ENCODE data around the gene MPND.

The MPND gene

DNA sequence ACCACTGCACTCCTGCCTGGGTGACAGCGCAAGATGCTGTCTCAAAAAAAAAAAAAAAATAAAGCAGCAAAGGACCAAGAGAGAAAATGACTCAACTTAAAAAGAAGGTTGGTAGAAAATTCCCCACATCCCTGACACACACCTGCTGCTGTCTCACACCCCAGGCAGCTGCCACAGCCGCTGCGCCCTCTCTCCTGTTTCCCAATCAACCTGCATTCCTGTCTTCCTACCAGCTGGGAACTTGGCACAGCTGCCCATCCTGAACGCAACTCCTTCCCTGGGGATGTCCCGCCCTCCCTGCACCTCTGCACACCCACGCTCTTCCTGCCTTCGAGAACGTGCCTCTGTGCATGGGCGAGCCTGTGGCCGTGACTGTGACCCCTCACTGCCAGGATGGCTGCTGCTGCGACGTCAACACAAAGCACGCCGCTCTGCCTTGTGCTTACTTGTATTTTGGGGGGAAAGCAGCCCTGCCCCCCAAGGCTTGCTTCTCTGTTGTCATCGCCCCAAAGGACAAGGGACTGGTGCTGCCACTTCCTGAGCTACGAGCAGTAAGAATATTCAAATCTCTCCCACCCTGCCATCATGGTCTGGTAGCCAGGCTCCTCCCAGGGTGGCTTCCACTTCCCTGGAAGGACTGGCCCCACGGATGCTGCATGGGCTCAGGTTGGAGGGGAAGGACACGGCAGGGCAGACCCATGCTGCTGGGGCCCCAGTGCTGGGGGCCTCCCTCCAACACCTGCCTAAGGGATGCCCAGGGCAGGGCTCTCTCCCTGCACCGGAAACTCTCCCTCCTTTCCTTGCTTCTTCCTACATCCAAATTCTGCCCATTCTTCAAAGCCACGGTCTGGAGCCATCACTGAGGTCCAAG lies 36.3 kb downstream of the MPND start:
- DNase-seq (ENCODE audit: low read depth in 2 of 2): no peak

DNA sequence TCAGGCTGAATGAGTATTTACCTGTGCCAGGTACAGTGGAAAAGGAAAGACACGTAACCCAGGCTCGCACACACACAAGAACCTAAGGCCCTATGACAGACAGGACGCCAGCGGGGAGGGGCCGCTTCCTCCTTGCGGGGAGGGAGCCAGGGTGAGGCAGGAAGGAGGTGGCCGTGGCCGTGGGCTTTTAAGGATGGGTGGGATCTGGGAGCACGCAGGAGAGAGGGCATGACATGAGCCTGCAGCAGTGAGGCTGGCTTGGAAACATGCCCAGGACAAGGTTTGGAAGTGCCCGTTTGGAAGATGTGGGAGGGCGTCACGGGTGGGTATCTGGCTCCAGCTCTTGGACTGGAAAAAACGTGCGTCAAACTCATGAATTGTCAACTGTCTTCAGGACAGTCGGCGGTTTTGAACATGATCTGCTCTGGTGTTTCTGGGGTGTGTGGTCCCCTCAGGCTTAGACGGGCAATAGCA lies 36.9 kb downstream of the MPND start:
- DNase-seq (ENCODE audit: low read depth in 2 of 2): no peak

DNA sequence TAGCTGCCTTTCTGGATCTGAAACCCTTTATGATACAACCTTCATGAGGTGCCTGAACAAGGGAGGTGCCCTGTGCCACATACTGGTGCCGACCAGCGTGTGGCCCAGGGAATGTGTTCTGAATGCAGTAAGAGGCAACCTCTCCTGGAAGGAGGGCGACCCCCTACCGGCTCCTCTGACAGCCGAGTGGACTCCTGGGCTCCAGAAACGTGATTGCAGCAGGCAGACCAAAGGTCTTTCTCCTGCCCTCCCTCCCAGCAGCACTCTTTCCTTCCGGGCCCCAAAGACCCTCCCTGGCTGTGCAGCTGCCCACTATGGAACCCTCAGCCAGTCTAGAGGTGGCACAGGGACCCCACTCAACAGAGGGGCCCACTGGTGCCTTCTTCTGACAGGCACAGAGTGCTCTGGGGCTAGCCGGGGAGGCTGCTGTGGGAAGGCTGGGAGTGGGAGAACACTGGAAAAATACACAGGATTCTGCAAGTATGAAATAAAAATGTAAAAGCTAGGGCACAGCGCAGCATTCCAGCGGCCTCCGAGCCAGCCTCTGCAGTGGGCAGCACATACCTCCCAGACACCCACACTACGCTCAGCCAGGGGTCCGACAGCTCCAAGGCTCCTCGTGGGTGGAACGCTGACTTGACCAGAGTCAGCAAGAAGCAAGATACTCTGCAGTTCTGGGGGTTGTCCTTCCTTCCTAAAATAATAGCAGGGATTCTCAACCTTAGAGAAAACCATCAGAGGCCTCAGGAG lies 42.1 kb downstream of the MPND start:
- no peak for DNase-seq (ENCODE audit: low read depth in 2 of 2)

DNA sequence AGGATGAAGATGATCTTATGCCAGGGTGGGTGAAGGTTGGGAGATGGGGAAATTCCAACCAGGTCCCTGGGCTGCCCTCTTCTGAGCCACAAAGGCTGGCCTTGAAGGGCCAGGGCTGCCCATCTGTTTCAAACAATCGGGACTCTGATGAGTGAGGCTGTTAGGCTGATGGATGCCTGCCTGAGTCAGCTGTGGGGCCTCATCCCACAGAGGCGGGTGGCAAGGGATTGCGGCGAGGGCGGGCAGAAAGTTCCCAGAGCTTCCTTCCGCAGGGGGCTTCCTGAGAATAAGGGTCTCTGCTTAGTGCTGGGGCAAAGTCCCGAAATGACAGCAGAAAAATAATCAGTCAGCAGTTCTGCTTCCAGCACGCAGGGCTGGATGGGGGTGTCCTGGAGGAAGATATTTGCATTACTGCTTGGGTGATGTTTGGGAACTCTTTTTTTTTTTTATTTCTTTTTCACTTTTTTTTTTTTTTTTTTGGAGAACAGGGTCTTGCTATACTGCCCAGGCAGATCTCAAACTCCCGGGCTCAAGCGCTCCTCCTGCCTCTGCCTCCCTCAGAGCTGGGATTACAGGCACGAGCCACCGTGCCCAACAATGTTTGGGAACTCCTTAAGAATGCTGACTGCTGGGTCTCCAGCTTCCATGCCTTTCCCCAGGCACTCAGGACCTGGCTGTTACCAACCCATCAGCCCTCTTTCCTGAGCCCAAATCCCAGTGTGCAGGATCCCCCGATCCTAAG lies 42.9 kb downstream of the MPND start:
- DNase-seq (ENCODE audit: low read depth in 2 of 2): no peak

DNA sequence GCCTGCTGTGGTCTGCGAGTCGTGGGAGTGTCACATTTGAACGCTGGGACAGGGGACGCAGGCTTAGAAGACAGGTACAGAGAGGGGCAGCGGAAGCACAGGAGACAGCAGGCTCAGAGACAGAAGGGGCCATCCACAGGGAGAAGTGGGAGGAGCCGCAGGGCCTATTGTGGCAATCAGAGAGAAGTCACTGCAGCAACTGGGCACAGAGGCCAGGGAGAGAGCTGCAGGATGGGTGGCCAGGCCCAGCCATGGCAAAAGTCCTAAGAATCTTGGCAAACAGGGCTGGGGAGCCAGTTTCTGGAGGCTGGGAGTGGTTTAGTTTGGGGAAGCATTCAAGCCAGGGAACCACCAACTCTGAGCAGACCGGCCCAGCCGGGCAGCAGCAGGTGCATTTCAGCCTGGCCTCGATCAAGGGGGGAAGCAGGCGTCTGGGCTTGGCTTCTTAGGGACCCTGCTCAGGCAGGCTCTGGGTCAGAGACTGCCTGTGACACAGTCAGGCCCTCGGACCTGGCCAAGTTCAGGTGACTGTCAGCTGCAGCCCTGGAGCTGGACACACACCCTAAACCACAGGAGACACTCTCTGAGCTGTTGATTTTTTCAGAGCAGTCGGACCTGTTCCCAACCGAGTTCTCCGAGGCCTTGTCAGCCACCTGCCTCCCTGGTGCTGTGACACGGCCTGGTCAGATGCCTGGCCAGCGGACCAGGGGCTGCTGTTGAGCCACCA lies 45.1 kb downstream of the MPND start:
- no peak for DNase-seq (ENCODE audit: low read depth in 2 of 2)

DNA sequence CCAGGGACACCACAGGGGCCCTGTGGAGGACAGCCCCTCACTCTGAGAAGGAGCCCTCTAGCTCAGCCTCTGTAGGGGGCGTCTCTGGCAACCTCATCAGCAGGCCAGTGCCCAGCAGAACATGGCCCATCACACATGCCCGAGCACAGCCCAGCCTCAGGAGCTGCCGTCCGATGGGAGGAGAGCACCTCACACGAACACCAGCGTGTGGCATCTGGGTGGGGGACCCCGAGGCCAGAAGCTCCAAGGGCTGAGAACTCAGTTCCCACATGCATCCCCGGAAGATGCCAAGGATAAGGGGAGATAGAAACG lies 45.7 kb downstream of the MPND start:
- DNase-seq (ENCODE audit: low read depth in 2 of 2): no peak

DNA sequence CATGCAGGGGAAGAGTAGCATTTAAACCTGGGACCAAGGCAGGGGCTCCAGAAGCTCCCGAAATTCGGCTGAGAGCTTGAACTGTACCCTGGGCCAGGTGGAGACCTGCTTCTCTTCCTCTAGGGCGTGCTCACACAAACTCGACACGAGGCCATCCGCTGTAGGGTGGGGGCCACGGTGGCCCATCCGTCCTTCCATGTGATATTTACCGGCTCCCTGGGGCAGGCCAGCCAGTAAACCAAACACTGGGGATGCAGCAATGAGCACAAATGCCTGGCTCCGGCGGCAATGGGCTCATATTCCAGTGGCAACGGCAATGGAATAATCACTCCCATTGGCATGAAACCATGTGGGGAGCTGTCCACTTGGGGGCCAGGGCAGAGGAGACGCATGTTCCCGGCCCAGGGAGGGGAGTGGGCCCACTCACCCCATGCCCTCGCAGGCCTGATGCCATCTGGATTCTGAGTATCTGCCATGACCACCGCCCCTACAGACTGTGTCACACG lies 46.2 kb downstream of the MPND start:
- DNase-seq (ENCODE audit: low read depth in 2 of 2): no peak

DNA sequence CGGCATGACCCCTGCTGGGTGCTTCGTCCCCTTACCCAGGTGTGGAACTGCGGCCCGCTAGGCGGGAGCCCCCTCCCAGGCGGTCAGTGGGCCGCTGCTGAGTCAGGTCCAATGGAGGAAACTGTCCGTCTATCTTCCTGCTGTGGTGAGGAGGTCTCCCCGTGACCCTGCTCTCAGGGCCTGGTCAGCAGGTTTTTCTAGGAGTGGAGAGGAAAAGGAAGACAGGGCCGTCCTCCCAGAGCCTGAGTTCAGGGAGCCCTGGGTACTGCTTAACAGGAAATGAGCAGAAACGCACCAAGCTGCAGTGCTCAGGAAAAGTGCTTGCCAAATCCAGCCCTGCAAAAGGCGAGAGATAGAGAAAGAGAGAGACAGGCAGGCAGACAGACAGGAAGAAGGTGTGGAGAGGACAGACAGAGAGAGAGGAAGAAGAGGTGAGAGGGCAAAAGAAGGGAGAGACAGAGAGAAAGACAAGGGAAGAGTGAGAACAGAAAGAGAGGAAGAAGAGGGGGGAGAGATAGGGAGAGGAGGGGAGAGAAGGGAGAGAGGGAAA lies 46.7 kb downstream of the MPND start:
- no peak for DNase-seq (ENCODE audit: low read depth in 2 of 2)

DNA sequence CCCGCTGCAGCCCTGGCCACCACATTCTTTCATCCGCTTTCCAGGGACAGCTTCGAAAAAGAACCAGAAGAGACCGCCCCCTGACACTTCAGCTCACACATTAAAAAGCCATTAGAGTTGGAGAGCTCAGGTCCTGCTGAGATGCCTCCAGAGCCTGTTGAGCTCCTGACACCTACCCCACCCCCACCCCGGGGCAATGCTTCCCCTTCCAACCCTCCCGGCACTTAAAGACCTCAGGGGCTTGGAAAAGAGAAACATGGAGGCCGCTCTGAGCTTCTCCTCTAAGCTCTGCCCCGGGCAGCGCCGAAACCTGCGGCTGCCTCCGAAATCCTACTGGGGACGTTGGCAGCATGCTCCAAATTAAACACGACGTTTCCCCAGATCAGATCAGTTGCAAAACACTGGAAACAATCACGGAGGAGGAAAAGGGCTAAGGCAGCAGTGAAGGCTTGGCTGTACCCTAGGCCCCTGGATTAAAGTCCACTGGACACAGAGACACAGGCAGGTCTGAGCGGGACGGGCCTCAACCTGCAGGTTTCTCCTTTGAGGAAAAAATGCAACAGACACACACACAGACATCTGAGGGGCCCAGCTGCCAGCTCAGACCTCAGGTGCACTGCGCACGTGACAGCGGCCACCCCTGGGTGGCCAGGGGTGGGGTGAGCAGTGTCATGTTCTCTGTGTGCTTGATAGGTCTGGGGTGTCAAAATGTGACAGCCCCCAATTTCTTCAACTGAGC lies 47.4 kb downstream of the MPND start:
- no peak for DNase-seq (ENCODE audit: low read depth in 2 of 2)

DNA sequence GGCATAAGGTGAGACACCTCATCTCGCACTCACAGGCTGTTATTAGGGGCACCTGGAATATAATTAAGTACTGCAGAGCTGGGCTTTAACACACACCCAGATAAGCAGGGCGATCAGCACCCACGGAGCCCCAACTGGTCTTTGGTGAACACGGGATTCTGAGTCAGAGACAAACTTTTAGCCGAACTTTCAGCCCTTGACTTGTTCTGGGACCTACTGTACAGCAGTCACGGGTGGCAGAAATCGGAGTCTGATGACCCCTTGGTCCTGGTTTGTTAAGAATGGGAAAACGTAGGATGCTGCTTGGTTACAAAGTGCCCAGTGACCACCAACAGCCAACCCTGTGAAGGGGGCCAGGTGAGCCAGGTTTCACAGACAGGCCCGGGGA lies 47.9 kb downstream of the MPND start:
- DNase-seq (ENCODE audit: low read depth in 2 of 2): no peak

DNA sequence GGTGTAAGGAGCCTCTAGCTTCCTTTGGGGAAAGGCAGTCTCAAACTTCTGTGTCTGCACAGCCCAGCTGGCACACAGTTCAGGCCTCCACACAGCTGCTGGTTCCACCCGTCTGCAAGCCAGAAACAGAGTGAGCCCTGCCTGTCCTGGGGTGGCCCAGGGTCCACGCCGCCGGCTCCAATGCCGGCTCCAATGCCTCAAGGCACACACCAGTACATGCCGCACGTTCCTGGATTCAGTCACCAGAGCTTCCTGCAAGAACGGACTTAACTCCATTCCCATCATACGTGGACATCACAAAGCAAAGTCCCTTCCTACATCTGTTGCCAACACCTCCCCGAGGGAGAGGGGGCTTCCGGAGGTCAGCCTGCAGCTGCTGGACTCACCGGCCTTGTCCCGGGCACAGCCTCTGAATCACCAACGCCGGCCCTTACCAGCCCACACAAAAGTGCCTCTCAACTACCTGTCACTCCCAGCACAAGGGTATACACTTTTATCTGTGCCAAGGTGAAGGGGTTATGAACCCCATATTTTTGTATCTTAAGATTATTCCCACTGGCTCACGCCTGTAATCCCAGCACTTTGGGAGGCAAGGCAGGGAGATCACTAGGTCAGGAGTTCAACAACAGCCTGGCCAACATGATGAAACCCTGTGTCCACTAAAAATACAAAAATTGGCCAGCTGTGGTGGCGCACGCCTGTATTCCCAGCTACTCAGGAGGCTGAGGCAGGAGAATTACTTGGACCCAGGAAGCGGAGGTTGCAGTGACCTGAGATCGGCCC lies 48.5 kb downstream of the MPND start:
- no peak for DNase-seq (ENCODE audit: low read depth in 2 of 2)

DNA sequence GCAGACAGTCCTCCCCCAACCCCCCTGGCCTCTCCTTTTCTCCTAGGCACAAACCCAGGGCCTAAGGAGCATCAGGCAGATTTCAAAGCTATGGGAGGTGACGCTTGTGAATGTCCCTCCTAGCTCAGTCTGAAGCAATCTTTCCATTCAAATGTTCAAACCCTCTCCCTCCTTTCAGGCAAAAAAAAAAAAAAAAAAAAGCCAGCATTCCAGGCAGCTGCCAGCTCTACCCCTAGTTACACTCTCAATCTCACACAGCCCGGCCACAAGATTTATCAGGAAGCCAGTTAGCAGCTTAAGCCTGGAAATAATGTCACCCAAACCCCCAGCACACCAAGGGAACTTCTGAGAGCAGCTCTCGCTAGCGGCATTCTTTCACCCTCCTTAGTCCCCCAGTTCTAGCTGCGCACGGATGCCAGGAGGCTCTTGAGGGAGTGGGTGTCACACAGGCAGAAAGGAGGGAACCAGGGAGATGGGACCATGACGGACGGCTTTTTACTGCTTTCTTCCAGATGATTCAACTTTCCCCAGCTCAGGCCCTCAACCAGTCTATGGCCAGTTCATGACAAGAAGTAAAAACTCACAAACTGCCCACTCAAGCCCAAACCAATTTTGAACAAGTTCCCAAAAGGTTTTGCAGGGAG lies 50.7 kb downstream of the MPND start:
- no peak for DNase-seq (ENCODE audit: low read depth in 2 of 2)

DNA sequence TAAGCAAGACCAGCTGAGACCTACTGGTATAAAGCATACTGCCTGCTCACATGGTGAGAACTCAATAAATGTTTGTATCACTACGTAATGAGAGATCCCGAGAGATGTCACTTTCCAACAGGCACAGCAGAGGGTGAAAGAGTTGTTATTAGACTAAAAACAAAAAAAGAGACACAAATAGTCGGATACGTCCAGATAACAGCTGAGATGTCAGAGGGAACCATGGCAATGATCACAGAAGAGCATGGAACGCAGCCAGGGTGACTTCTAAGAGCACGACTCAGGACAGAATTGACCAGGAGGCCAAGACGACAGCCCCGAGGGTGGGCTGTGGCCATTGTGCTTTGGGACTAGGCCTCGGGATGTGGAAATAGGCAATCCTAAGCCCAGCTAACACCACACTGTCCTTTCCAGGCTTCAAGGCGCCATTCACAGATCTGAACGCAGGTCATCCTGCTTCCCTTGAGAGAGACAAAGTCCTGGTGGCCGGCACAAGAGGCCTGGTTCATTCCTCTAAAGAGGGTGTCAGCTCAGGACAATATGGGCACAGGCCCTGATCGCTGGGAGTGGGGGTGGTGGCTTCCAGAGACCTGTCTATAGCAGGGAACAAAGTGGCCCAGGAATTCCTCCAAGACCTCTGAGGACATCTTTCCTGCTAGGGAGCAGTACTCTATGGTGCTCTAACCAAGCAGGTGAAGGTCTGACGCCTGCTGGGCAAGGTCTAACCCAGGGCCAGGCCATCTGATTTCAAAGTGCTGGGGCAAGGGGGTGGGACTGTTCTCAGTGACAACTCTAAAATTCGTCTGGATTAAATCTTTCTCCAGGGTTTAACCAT lies 53.8 kb downstream of the MPND start:
- no peak for DNase-seq (ENCODE audit: low read depth in 2 of 2)

DNA sequence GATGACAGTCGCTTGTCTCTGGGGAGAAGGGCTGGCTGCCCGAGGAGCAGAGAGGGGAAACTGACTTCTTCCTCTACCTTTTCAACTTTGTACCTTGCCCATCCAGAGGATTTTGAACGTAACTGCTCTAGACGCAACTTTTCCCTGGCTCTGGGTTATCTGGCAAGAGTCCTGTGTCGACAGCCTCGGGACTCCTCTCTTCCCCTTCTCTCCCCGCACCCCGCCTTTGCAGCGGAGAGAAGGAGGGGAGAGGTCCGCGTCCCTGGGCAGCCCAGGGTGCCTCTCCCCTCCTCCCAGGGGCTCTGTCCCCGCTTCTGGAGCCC lies 56.4 kb downstream of the MPND start:
- no peak for DNase-seq (ENCODE audit: low read depth in 2 of 2)

DNA sequence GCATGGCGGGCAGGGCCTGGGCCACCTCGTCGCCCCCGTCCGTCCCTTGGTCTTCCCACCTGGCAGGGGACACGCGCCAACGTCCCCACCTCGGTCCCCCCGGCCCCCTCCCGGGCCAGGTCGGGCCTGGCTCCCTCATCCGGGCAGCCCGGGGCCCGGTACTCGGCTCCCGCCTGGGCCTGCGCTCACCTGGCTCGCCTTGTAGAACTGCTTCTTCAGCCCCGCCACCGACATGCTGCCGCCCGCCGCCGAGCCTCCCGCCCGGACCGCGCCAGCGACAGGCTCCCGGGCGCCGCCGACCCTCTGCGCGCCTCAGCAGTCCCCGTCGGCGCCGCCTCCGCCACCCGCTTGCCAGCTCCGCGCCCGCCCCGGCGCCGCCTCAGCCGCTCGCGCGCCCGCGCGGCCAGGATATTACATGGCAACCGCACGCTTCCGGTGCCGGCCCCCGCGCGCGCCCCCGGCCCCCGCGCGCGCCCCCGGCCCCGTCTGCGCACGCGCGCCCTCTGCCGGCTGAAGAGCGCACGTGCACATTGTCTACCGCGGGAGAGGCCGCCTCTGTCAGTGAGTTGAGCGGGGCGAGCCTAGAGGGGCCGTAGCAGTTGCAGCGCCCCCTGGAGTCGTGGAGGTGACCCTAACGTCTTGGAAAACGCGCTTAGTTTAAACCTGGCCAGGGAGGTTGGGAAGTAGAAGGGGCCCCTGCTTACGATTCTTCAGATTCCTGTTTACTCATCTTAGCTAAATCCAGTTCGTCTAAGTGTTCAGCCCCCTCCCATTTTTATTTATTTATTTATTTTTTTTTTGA lies 57.0 kb downstream of the MPND start, which contains the start of gene SH3GL1:
TSS of gene SH3GL1 (minus strand) at position 413 of the 802 bp plus-strand sequence. CDS start at position 234, 179 bp downstream.
- peak; percentile 81 for DNase-seq (ENCODE audit: low read depth in 2 of 2)

DNA sequence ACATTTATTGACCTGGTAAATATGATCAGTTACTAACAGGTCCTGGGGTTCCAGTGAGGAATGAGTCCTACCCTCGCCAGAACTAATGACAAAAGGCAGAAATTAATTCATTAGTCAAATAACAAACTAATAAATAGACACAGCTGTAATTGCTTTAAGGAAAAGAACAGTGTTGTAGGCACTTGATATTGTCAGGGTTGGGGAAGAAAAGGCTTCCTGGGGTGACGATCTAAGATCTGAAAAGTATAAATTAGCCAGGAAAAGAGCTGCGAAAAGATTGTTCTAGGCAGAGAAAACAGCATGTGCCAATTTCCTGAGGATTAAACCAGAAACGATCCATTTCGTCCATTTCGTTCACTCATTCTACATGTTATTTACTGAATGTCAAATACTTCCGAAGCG lies 58.4 kb downstream of the MPND start:
- no peak for DNase-seq (ENCODE audit: low read depth in 2 of 2)

DNA sequence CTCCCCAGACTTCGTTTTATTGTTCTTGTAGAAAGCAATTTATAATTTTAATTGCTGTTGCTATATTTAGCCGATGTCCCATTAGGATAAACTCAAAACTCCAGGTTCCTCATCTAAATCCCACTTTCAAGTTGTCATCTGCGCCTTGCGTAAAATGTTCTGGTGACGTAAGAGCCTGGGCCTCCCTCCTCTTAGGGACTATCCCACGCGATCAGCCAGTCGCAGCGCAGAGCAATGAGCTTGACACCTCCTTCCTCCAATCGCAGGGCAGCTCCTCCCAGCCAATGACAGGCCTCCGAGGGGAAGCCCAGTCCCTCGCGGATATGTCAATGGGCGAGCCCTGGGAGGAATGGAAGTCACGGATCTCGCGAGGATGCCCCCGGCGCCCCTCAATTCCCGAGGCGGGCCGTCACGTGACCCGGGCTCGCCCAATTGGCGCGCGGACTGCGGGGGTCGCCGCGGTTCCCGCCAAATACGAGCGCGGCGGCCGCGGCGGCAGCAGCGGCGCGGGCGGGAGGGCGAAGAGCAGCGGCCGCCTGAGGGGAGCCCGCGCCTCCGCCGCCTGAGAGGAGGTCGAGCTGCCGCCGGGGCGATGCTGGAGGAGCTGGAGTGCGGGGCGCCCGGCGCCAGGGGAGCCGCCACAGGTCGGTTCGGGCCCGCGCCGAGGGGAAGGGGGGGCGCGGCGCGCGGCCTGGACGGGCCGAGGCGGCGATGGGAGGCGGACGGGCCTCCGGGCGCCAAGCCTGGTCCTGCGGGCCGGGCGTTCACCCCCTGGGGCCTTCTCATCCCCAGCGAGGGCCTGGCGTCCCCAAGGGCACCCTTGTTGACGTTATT lies 59.0 kb downstream of the MPND start, which contains the start of gene CHAF1A:
TSS of gene CHAF1A (plus strand) at position 470 of the 834 bp plus-strand sequence. CDS start at position 593, 123 bp downstream.
- peak; percentile 100 for DNase-seq (ENCODE audit: low read depth in 2 of 2)
